IPS-18c (cell line): ENCODE data around the gene VSTM4.

ENCODE experiments used
- H3K4me3 ChIP-seq: 2 replicates; pipeline ENCODE4 v1.7.0; 2013; ENCODE audit warnings: low read depth, mild to moderate bottlenecking, low read length, moderate library complexity; ENCODE audit not compliant: insufficient read depth
- H3K9me3 ChIP-seq: one replicate; pipeline ENCODE4 v1.6.1; 2013; ENCODE audit warnings: mild to moderate bottlenecking, low read length, moderate library complexity; ENCODE audit not compliant: control insufficient read depth, insufficient read depth

Gene VSTM4, protein sequence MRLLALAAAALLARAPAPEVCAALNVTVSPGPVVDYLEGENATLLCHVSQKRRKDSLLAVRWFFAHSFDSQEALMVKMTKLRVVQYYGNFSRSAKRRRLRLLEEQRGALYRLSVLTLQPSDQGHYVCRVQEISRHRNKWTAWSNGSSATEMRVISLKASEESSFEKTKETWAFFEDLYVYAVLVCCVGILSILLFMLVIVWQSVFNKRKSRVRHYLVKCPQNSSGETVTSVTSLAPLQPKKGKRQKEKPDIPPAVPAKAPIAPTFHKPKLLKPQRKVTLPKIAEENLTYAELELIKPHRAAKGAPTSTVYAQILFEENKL

DNA sequence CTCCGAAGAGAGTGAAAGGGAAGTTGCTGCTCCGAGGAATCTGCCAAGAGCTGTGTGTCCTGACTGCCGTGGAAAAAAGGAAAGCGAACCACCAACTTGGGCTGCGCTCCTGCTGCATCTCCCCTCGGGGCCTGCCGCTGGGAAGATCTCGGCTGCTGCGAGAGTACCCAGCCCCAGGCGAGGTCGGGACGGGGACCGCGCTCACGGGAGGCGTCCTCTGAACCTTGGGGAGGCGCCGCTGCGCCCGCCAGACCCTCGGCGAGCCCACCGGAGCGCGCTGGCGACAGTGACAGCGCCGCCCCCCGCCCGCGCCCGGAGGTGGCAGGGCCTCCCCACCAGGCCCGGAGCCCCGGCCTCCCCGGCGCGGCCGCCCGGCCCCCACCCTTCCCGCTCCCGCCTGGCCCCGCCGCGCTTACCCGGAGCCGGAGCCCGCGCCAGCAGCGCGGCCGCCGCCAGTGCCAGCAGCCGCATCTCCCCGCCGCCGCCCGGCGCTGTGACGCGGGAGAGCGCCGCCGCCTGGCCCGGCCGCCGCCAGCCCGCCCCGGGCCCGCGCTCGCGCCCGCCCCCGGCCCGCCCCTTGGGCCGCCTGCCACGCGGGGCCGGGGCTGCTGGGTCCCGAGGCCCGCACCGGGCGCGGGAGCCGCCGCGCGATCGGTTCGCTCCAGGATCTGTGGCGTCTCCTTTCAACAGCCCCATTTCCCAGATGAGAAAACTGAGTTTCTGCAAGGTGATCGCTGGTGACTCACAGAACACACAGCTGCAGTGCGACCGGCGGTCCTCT is at the start of gene VSTM4:
Gene VSTM4 (minus strand): TSS at position 508 of the 781 bp plus-strand sequence. CDS start 37 bp downstream, at position 471.
- Histone ChIP-seq H3K9me3 (no peaks in the 10 kb centered on the region), H3K4me3 (peak within 1 kb of the TSS; percentile 68)

DNA sequence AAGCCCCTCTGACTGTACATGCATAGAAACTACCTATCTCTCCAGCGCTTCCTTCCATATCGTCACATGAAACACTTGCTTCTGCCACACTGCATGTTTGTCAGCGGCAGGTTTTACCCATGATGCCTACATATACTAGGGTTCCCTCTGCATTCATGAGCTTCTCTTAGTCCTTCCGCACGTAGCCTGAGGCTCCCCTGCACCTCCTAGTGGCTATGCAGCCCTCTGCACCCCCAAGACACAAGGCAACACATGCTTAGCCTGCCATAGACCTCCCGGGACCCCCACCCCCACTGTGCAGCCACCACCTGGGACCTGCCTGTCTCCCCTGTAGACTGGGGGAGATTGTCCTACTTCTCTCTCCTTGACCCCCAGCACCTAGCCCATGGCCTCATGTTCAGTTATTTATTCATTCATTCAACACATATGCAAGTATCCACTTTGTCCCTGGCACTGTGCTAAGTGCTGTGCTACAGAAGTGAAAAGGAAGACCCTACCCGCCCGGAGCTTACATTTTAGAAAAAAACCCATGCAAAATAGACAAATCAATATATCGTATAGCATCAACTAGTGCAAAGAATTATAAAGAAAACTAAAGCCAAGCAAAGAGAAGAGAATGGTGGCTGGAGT is 49.4 kb upstream of the VSTM4 start:
- Histone ChIP-seq H3K9me3 (no peaks in the 10 kb centered on the region), H3K4me3 (no peak overlapping the region)

DNA sequence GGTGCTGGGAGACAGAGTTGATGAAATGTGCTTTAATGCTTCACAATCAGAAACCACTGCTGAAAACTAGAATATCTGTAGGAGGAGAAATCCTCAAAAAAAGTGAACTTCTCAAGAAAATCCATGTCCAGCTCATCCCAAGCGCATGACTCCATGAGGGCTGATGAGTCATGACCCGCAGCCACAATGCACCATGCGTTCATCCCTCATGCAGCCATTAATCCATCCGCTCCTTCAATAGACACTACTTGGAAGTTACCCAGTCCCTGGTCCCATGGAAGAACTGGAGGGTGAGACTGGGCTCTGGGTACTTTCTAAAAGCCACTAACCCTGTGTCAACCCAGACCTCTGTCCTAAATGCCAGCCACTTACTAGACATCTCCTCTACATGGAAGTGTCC is 48.4 kb upstream of the VSTM4 start:
- no peaks in the 10 kb centered on the region for H3K9me3 ChIP-seq
- H3K4me3 ChIP-seq, result no peak overlapping the region

DNA sequence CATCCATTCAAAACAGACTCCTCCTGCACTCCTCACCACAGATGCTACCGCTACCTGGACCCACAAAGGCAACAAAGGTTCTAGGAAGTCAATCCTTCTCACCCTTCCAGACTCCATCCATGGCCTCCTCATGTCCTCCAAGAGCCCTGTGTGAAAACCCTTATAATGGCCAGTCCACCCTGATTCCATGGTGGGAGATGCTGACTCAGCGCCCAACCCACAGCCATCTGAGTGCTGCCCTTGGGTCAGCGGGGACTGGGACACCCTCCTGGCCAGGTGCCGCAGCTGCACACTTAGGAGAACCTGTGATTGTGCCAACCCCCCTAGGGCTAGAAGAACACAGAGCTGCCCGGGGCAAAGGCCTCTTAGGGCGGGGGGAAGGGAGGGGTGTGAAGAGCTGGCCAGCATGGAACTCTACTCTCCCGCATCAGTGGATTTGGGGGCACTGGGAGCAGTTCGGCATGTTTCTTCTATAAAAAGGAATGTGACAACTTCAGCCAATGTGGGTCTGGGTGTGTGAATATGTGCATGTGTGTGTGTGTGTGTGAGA is 47.5 kb upstream of the VSTM4 start:
- H3K9me3 ChIP-seq, result no peaks in the 10 kb centered on the region
- no peak overlapping the region for H3K4me3 ChIP-seq

DNA sequence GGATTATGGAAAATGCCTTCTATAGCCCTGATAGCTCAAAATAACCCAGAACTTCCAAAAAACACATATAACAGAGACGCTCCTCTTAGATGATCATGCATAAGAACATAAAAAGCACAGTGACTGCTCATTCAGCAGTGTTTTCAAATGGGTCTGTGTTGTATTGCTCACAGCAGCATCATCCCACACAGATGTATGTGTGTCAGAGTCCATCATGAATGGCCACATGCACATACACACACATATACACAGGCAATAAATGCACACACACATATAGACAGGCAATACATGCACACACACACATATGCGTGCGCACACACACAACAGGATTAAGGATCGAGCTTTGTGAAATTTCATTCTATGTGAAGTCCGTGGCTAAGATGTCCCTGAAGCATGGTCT is 46.7 kb upstream of the VSTM4 start:
- H3K4me3 ChIP-seq, result no peak overlapping the region
- no peaks in the 10 kb centered on the region for H3K9me3 ChIP-seq

DNA sequence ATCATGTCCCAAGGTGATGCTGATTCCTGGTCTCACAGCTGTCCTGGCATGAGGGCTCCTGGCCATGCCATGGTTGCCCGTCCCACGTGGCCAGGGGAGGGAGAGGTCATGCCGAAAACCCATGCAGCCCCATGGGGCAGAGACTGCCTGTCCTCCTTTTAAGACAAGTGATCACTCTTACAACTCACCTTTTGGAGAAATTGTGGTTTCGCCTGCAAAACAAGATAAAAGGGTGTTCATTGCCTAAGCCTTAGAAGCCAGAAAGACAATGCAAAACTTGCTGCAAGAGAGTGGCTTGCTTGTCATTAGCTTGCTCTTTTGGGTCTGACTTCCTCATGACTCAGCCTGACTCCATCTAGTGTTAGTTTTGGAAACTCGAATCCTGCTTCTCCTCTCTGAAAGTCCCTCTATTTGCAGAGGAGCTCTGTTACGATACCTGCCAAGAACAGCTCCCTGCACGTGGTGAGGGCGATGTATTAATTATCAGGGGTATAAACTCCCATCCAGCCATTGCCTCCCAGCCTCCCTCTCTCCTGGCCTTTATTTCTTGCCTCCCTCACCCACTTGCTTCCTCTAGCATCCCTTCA is 46.2 kb upstream of the VSTM4 start:
- no peak overlapping the region for H3K4me3 ChIP-seq
- no peaks in the 10 kb centered on the region for H3K9me3 ChIP-seq

DNA sequence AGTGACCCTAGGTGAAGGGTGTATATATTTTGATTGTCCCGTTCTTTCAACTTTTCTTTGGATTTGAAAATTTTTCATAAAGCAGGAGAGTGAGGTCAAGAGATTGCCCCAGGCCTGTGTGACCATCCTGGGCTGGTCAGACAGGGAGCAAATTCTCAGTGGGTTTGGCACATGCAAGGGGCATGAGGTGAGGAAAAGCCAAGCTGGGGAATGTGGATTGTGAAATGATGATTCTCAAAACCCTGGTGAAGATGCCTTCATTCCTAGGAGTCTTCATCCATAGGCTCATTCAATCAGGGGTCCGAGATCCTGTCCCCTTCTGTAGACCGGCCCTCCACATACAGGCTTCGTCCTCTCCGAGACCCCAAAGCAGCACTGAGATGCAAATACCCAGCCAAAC is 45.5 kb upstream of the VSTM4 start:
- H3K9me3 ChIP-seq, result no peaks in the 10 kb centered on the region
- no peak overlapping the region for H3K4me3 ChIP-seq

DNA sequence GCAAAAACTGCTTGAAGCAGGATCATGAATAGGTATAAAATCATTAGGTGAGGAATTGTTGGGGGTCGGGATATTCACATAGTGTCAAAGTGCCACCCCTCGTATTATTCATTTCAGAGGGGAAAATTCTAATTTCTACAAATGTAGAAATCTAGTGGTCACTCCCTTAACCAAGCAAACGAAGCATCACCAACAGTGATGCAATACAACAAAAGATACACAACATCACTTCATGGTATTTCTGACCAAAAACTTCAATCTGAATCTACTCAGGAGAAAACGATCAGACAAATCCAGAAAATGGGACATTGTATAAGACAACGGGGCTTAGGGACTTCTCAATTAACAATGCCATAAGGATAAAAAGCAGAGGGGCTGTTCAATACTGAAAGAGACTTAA is 44.8 kb upstream of the VSTM4 start:
- H3K9me3 ChIP-seq, result no peaks in the 10 kb centered on the region
- no peak overlapping the region for H3K4me3 ChIP-seq

DNA sequence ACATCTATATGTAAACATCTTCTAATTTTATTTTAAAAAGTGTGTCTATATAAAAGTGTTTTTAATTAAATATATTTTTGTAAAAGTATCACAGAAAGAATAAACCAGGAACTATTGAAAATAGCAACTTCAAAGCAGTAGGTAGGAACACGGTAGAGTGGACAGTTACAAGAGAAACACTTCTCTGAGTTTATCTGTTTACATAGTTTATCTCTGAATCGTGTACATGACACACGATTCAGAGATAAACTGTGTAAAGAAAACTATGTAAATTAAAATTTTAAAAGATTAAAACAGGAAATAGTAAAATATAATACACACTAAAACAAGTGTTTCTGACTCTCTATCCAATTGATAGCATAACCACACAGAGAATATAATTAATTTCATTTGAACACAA is 43.6 kb upstream of the VSTM4 start:
- Histone ChIP-seq H3K9me3 (no peaks in the 10 kb centered on the region), H3K4me3 (no peak overlapping the region)

DNA sequence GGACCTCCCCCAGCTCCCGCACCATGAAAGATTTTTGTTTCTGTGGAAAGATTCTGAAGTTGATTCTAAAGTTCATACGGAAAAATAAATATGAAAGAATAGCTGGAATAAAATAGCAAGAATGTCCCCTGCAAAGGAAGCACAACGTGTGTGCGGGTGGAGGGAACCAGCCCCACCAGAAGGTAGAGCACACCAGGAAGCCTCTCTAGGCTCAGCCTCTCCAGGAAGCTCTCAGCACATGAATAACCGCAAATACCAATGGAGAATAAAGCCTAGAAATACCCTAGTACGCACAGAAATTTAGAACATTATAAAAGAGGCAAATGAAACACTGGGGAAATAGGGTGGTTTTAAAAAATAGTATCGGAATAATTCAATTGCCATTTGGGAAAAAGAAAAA is 43.1 kb upstream of the VSTM4 start:
- Histone ChIP-seq H3K4me3 (no peak overlapping the region), H3K9me3 (no peaks in the 10 kb centered on the region)

DNA sequence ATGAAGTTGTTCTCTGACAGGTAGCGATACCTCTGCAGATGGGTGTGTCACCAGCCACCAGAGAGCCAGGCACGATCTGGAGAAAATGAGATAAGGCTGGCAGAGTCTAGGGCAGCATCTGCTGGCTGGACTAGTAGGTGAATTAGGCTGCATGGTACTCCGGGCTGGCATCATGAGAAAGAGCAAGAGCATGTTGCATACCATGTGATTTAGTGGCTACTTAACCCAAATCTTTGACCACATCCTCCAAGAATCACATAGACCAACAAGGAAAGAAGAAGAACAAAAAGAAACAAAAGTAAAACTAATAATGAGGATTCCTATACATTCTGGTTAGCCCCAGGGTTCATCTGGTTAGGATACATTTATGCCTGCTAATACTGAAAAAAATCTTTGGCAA is 41.9 kb upstream of the VSTM4 start:
- Histone ChIP-seq H3K4me3 (no peak overlapping the region), H3K9me3 (no peaks in the 10 kb centered on the region)

DNA sequence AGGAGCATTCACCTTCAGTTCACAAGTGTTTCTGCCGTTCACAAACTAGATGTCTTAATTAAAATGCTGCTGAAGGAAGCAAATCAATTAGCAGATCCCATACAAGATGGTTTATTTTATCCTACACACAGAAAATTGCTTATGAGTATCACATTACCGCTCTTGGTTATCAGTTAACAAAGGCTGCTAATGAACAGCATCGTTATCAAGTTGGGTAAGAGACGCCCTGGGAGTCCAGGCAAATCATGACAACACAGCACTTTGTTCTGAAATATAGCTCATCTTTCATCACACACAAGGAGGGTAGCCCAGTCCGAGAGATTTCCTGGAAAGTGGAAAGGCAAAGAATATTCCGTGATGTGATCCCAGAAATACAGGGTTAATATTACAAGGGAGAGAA is 39.3 kb upstream of the VSTM4 start:
- Histone ChIP-seq H3K9me3 (no peaks in the 10 kb centered on the region), H3K4me3 (no peak overlapping the region)

DNA sequence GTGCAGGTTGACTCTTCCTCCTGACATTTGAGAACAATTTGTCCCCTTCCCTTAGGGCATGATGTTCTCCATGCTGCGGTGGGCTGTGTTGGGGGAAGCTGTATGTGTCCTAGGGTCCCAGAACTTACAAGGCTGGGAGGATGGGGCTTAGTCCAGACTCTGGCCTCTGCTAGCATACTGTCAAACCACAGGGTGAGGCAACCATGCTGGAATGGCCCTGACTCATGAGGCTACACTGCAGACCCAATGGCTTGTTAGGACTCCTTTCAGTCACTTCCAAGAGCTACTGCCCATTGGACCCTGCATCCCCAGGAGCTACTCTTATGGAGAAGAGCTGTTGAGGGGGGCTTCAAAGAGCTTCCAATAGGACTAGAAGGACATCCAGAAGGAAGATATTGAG is 38.6 kb upstream of the VSTM4 start:
- Histone ChIP-seq H3K9me3 (no peaks in the 10 kb centered on the region), H3K4me3 (no peak overlapping the region)

DNA sequence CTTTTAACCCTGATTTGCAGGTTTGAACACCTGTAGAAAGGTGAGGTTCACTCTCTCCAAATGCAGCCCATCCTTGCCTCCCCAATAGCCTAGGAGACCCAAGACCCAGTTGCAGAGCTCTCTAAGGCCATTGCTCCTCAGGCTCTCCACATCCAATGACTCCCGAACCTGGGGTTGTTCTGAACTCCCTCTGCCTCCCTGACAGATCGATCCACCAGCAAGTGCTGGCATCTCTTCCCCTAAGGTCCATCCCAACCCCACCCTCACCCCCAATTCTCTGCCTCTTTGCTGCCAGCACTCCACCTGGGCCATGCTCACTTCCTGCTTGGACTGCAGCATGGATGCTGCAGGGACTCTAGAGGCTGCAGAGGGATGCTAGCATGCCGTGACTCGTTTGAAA is 37.8 kb upstream of the VSTM4 start:
- no peaks in the 10 kb centered on the region for H3K9me3 ChIP-seq
- no peak overlapping the region for H3K4me3 ChIP-seq

DNA sequence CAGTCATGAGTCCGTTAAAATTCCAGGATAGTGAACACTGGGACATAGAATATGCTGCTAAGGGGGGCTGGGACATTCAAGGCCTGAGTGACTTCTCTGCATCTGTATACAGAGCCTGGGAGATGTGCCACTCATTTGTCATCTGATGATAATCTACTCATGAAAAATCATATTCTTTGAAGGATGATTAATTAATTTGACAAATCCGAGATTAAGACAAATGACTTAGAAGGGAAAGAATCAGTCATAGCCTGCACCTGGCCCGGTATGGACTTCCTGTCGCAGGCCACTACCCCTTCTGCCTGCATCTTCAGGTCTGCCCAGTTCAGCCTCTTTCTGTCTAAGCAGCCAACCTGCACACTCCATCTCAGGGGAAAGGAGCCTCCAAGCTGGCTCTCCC is 37.3 kb upstream of the VSTM4 start:
- Histone ChIP-seq H3K9me3 (no peaks in the 10 kb centered on the region), H3K4me3 (no peak overlapping the region)

DNA sequence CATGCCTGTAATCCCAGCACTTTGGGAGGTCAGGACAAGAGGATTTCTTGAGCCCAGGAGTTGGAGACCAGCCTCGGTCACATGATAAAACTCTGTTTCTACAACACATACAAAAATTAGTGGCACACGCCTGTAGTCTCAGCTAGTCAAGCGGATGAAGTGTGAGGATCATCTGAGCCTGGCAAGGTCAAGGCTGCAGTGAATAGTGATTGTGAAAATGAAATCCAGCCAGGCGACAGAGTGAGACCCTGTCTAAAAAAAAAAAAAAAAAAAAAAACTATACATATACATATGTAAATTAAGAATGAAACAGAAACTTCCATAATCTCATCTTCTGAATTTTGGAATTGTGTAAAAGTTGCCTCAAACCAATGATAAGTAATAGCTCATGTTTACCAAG is 36.7 kb upstream of the VSTM4 start:
- Histone ChIP-seq H3K4me3 (no peak overlapping the region), H3K9me3 (no peaks in the 10 kb centered on the region)

DNA sequence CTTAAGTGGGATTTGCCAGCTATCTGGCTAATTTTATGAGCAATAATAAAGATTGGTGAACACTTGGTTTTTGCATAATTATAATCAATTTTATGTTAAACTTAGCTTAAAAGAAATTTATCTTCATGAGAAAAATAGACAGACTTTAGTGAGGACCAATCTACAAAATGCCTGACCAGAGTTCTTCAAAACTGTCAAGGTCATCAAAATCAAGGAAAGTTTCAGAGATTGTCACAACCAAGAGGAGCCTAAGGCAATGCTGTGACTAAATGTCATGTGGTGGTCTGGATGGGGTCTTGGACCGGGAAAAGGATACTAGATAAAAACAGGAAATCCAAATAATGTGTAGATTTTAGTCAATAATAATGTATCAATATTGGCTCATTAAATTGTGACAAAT is 36.2 kb upstream of the VSTM4 start:
- H3K9me3 ChIP-seq, result no peaks in the 10 kb centered on the region
- H3K4me3 ChIP-seq, result no peak overlapping the region

DNA sequence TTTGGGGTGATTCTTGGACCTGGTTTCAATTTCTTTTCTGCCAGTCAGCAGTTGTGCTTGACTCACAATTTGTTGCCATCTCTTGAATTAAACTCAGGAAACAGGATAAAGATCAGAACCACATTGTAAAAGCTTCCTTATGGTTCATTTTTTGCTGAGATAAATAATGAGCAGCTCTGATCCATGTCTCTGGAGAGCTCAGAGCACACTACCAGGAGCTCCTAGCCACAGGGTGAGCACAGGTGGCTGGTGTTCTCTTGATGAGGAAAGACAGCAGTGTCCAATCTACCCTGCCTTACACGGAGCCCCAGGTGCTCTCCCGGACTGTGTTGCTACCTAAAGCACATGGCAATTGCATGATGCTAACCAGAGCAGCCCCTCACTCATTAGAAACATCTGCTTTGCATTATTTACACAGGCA is 35.7 kb upstream of the VSTM4 start:
- H3K4me3 ChIP-seq, result no peak overlapping the region
- H3K9me3 ChIP-seq, result no peaks in the 10 kb centered on the region
